Measurements from ENCODE around the gene STPG3.

The STPG3 gene

DNA sequence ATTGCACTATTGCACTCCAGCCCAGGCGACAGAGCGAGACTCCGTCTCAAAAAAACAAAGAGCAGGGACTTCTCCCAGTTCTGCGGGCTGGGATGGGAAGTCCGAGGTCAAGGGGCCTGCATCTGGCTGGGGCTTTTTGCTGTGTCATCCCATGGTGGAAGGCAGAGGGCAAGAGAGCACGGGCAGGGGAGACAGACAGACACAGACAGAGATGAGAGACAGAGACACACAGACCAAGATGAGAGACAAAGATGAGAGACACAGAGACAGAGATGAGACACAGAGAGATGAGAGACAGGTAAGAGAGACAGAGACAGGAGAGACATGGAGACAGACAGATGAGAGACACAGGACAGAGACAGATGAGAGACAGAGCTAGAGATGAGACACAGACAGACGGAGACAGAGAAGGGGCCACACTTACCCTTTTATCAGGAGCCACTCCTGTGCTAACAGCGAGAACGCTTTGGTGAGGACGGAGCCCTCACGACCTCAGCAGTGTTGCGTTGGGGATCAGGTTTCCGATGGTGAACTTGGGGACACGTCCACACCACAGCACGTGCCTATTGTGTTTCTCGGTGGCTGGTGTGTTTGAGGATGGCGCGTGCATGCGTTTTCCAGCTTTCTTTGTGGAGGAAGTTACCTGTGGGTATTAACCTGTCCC lies 17.6 kb downstream of the STPG3 start:
- TF ChIP-seq, protein P1, sequence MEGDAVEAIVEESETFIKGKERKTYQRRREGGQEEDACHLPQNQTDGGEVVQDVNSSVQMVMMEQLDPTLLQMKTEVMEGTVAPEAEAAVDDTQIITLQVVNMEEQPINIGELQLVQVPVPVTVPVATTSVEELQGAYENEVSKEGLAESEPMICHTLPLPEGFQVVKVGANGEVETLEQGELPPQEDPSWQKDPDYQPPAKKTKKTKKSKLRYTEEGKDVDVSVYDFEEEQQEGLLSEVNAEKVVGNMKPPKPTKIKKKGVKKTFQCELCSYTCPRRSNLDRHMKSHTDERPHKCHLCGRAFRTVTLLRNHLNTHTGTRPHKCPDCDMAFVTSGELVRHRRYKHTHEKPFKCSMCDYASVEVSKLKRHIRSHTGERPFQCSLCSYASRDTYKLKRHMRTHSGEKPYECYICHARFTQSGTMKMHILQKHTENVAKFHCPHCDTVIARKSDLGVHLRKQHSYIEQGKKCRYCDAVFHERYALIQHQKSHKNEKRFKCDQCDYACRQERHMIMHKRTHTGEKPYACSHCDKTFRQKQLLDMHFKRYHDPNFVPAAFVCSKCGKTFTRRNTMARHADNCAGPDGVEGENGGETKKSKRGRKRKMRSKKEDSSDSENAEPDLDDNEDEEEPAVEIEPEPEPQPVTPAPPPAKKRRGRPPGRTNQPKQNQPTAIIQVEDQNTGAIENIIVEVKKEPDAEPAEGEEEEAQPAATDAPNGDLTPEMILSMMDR (conservative IDR thresholded peaks at IDR 0.05; ENCODE audit: low read depth, low read length) = no peak
- no peak for DNase-seq (ENCODE audit: low read depth)
- no peak overlapping the region for H3K4me3 ChIP-seq (ENCODE audit: low read length)

DNA sequence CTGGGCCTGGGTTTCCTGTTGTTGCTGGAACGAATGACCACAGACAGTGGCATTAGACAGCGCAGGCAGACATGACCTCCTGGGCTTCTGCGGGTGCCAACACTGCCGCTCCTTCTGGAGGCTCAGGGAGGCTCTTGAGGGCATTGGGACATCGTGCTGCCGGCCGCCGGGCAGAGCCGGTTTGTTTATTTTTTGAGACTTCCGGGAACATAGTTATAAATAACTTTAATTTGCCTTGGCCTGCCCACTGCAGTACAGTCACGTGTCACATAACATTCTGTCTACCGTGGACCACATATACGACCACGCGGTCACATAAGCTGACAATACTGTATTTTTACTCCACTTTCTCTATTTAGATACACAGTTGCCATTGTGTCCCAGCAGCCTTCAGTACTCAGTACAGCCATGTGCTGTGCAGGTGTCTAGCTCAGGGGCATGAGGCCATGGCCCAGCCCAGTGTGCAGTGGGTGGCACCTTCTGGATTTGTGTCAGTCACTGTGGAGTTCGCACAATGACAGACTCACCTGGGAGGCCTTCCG lies 18.2 kb downstream of the STPG3 start:
- no peak for DNase-seq (ENCODE audit: low read depth)
- no peak overlapping the region for H3K4me3 ChIP-seq (ENCODE audit: low read length)

DNA sequence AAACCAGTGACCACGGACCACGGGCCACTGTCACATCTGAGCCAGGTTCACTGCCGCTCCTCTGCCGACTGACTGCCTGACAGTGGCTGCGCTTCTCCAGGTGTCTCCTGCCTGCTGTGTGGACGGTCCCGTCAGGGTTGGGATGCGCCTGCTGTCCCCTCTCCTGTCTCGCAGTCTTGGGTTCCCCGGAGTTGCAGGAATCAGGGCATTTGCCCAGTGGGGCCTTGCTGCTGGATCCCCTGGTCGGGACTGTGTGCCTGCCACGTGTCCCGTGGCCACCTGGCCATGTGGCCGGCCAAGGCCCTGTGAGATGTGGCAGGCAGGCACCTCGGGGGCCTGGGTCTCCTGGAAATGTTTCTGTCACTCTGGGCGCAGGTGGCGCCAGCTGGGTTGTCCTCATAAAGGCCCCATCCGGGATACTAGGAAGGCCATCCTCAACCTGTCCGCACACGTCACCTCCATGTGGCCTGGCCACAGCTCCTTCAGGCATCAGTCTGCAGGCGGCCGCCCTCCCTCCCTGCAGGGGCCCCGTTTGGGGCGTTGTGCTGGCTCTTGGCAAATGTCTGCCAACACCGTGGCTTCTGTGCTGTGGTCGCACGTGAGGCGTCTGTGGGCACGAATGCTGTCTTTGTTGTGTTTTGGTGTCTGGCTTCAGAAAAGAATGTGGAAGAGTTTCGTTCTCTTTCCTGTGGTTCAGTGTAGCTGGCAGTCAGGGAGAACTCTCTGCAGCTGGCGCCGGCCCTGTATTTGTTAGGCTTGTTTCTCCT lies 20.0 kb downstream of the STPG3 start:
- no peak for DNase-seq (ENCODE audit: low read depth)
- TF ChIP-seq, protein P1 (conservative IDR thresholded peaks at IDR 0.05; ENCODE audit: low read depth, low read length) = no peak
- no peak overlapping the region for H3K4me3 ChIP-seq (ENCODE audit: low read length)

More for the DNA sequence above, 18.2 kb downstream of the STPG3 start:
- TF ChIP-seq, protein P1 (conservative IDR thresholded peaks at IDR 0.05; ENCODE audit: low read depth, low read length) = no peak

DNA sequence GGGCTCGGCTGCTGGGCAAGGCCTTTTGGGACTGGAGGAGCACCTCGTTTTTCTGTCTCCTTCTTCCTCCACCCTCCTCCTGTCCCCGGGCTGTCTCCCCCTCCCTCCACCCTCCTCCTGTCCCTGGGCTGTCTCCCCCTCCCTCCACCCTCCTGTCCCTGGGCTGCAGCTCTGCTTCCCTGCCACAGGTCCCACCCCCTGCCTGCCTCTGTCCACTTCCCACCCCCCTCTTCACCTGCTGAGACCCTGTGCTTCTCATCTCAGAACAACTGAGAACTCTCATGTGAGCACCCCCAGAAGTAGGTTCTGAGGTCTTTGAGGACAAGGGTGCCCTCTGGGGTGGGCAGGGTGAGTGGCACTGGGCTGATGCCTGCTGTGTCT lies 20.6 kb downstream of the STPG3 start:
- no peak for DNase-seq (ENCODE audit: low read depth)
- TF ChIP-seq, protein P1 (conservative IDR thresholded peaks at IDR 0.05; ENCODE audit: low read depth, low read length) = no peak
- H3K4me3 ChIP-seq (ENCODE audit: low read length) = no peak overlapping the region

DNA sequence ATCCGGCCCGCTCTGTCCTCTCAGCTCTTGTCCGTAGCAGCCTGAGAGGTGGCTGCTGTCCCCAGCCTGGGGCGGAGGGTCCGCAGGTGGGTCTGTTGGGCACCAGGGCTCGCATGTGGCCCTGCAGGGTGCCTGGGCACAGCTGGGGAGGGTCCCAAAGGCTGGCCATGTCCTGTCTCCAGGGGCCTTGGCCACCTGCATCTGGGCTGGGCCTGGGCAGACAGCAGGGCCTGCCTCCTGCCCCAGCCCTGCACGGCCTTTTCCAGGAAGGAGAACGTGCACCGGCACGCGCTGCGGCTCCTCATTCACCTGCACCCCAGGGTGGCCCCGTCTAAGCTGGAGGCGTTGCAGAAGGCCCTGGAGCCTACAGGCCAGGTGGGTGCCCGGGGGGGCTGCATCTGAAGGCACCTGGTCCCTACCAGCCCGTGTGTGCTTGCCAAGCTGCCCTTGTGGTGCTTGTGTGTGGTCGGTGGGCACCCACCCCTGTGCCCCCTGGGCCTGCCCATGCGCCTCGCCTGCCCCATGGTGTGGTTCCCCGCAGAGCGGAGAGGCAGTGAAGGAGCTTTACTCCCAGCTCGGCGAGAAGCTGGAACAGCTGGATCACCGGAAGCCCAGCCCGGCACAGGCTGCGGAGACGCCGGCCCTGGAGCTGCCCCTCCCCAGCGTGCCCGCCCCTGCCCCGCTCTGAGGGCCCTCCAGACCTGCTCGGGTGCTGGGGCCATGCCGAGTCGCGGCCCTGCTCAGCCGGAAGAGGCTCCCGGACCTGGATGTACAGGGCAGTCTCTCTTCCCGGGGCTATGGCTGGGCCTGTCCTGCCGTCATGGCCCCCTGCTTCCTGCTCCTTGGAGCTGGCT lies 21.4 kb downstream of the STPG3 start:
- H3K4me3 ChIP-seq (ENCODE audit: low read length) = no peak overlapping the region
- TF ChIP-seq, protein P1 (conservative IDR thresholded peaks at IDR 0.05; ENCODE audit: low read depth, low read length) = no peak
- no peak for DNase-seq (ENCODE audit: low read depth)

DNA sequence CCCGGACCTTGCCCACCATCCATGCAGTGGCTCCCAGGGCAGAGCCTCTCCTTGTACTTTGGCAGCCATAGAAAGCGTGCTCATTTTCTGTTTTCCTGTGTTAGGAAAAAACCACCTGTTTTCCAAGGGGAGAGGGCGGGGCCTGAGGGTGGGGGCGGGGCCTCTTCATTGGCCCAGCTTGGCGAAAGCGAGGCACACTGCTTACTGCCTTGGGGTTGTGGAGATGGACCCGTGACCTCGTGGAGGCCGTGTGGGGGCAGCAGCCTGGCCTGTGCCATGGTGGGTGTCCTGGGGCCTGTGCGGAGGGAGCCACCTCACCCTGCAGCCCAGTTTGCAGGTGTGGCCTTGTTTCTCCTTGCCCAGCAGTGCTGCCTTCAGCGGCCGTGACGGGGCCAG lies 22.0 kb downstream of the STPG3 start:
- DNase-seq (ENCODE audit: low read depth) = no peak
- no peak overlapping the region for H3K4me3 ChIP-seq (ENCODE audit: low read length)
- TF ChIP-seq, protein P1 (conservative IDR thresholded peaks at IDR 0.05; ENCODE audit: low read depth, low read length) = no peak
